ENCODE data around the gene CYB5R2.
A peak's percentile ranks its signal among the peaks of the same experiment; 100 is the strongest.

CYB5R2 gene

GRCh38 chr11:7672276-7672959 lies 882 bp downstream of the CYB5R2 start:
- POLR2A ChIA-PET = no interaction called here
- CTCF ChIA-PET = interaction anchor here (0.9 to 11.7 kb wide), 4 partner anchors 7 to 98 kb away, joined by 3 to 185 read pairs (median 26); no protein-coding TSS in a partner anchor
- no peak for TF ChIP-seq CTCF (IDR thresholded peaks at IDR 0.05; ENCODE audit: insufficient read depth, low read length, missing control alignments)
- H3K4me3 ChIP-seq (ENCODE audit: low read depth, low read length) = peak overlapping the region; percentile 59
- no peak for DNase-seq (ENCODE audit: low read depth, low spot score)

- DNase-seq (ENCODE audit: low read depth, low spot score) = no peak
- ChIA-PET CTCF (interaction anchor here (1.4 to 11.7 kb wide), 3 partner anchors 17 to 106 kb away, joined by 3 to 185 read pairs (median 50); no protein-coding TSS in a partner anchor), POLR2A (no interaction called here)
- TF ChIP-seq CTCF (IDR thresholded peaks at IDR 0.05; ENCODE audit: insufficient read depth, low read length, missing control alignments) = no peak
- H3K4me3 ChIP-seq (ENCODE audit: low read depth, low read length) = no peak overlapping the region
Observed at GRCh38 chr11:7671347-7672215, 1.7 kb downstream of the CYB5R2 start.

GRCh38 chr11:7670641-7671040 lies 2.7 kb downstream of the CYB5R2 start:
- no peak overlapping the region for H3K4me3 ChIP-seq (ENCODE audit: low read depth, low read length)
- ChIA-PET CTCF (interaction anchor here (1.4 to 11.7 kb wide), 4 partner anchors 15 to 105 kb away, joined by 3 to 185 read pairs (median 52); no protein-coding TSS in a partner anchor), POLR2A (no interaction called here)
- TF ChIP-seq CTCF (IDR thresholded peaks at IDR 0.05; ENCODE audit: insufficient read depth, low read length, missing control alignments) = no peak
- DNase-seq (ENCODE audit: low read depth, low spot score) = no peak

GRCh38 chr11:7668911-7669310 lies 4.4 kb downstream of the CYB5R2 start:
- POLR2A ChIA-PET = no interaction called here
- no peak overlapping the region for H3K4me3 ChIP-seq (ENCODE audit: low read depth, low read length)
- no peak for DNase-seq (ENCODE audit: low read depth, low spot score)
- TF ChIP-seq CTCF (IDR thresholded peaks at IDR 0.05; ENCODE audit: insufficient read depth, low read length, missing control alignments) = no peak
- CTCF ChIA-PET = interaction anchor here (0.6 to 11.7 kb wide), 8 partner anchors 13 to 840 kb away, joined by 3 to 185 read pairs (median 6); partner anchors contain the start of gene PPFIBP2

- POLR2A ChIA-PET = no interaction called here
- no peak for DNase-seq (ENCODE audit: low read depth, low spot score)
- CTCF ChIA-PET = interaction anchor here (0.6 to 11.7 kb wide), 8 partner anchors 13 to 840 kb away, joined by 3 to 185 read pairs (median 6); partner anchors contain the start of gene PPFIBP2
- H3K4me3 ChIP-seq (ENCODE audit: low read depth, low read length) = no peak overlapping the region
- no peak for TF ChIP-seq CTCF (IDR thresholded peaks at IDR 0.05; ENCODE audit: insufficient read depth, low read length, missing control alignments)
Observed at GRCh38 chr11:7668464-7668863, 4.8 kb downstream of the CYB5R2 start.

- TF ChIP-seq CTCF (IDR thresholded peaks at IDR 0.05; ENCODE audit: insufficient read depth, low read length, missing control alignments) = no peak
- CTCF ChIA-PET = interaction anchor here (1.0 to 11.7 kb wide), 6 partner anchors 9 to 319 kb away, joined by 3 to 185 read pairs (median 14); partner anchors contain the start of gene EIF3F
- DNase-seq (ENCODE audit: low read depth, low spot score) = no peak
- POLR2A ChIA-PET = no interaction called here
- H3K4me3 ChIP-seq (ENCODE audit: low read depth, low read length) = no peak overlapping the region
Observed at GRCh38 chr11:7667460-7667859, 5.8 kb downstream of the CYB5R2 start.

Data from AG04449 (cell line).